Thoracic aorta (tissue), 2 donors: ENCODE data around the gene ASAH2. TPM values are rescaled to one million over a fixed set of nuclear protein-coding genes. Genes with fewer than 3 reads are reported as not detected.

Experiments used
- ATAC-seq: fragments of 150-250 bp; one replicate; pipeline ENCODE4 v1.8.0; 2017; ENCODE audit warnings: low read depth; ENCODE audit not compliant: insufficient number of reproducible peaks, low FRiP score
- DNase-seq: peaks from one replicate; pipeline ENCODE4 v3.0.0-alpha.2; 2020; ENCODE audit warnings: low spot score
- H3K27ac ChIP-seq, 2 donors: fragments of 200-600 bp; sonication (generic); 1 replicate in 1 of 2; 2 replicates in 1 of 2; pipeline ENCODE4 v1.5.1; 2016; ENCODE audit warnings: mild to moderate bottlenecking in 2 of 2, moderate library complexity in 2 of 2
- H3K27me3 ChIP-seq: fragments of 200-600 bp; sonication (generic); replicated peaks from 2 replicates; pipeline ENCODE4 v1.6.0; 2016; ENCODE audit warnings: mild to moderate bottlenecking; ENCODE audit not compliant: insufficient read depth
- H3K36me3 ChIP-seq: fragments of 200-600 bp; sonication (generic); one replicate; pipeline ENCODE4 v1.5.1; 2016
- H3K4me1 ChIP-seq, 2 donors: fragments of 200-600 bp; sonication (generic); 1 replicate in 1 of 2; 2 replicates in 1 of 2; pipeline versions ENCODE4 v1.5.1 to v1.6.0; 2016; ENCODE audit warnings: low read depth in 2 of 2, mild to moderate bottlenecking in 1 of 2; ENCODE audit not compliant: control insufficient read depth in 1 of 2
- H3K4me3 ChIP-seq: fragments of 200-600 bp; sonication (generic); 2 replicates; pipeline ENCODE4 v1.5.1; 2016; ENCODE audit warnings: mild to moderate bottlenecking
- H3K9me3 ChIP-seq: fragments of 200-600 bp; sonication (generic); 2 replicates; pipeline ENCODE4 v1.5.1; 2016
- CTCF ChIP-seq: fragments of 200-600 bp; sonication (generic); IDR thresholded peaks from one replicate; pipeline ENCODE4 v1.5.1; 2019; ENCODE audit warnings: antibody characterized with exemption
- total RNA-seq, 2 donors: library from RNA; depleted of rRNA; stranded (reverse); fragments of >200 nt; gene quantifications; one replicate each; pipeline versions ENCODE4 v1.1.0 to v1.2.3, GENCODE V29; 2016

Gene ASAH2
- total RNA-seq, 2 donors from 2014 or later, result 0.41 to 14.0 TPM

- no peak for DNase-seq
- no peaks in the 10 kb centered on the region for H3K9me3 ChIP-seq
- no peak overlapping the region for H3K4me3 ChIP-seq
- no peaks in the 10 kb centered on the region for H3K27me3 ChIP-seq
- ATAC-seq, result no peak
- H3K36me3 ChIP-seq, result no peaks in the 10 kb centered on the region
- H3K27ac ChIP-seq, result no peak overlapping the region
- peaks cover 0 to 7% of the 10 kb centered on the region in 2 donors for H3K4me1 ChIP-seq
- no peak for TF ChIP-seq CTCF
Measured at GRCh38 chr10:50219200-50219599, 32.1 kb downstream of the ASAH2 start.

DNA sequence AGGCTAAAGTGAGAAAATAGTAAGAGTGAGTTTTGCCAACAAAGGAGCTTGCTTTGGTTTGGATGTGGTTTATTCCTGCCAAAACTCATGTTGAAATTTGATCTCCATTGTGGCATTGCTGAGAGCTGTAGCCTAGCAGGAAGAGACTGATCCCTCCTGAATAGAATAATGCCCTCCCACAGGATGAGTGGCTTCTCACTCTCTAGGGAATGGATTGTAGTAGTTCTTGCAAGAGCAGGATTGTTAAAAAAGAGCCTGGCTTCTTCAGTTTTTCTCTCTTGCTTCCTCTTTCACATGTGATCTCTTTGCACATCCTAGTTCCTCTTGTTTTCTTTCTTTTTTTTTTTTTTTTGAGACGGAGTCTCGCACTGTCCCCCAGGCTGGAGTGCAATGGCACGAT lies 34.4 kb downstream of the ASAH2 start:
- H3K4me1 ChIP-seq, result peaks cover 0 to 7% of the 10 kb centered on the region in 2 donors
- ATAC-seq (no peak), DNase-seq (no peak)
- no peak for TF ChIP-seq CTCF
- no peaks in the 10 kb centered on the region for H3K27me3 ChIP-seq
- no peaks in the 10 kb centered on the region for H3K36me3 ChIP-seq
- H3K9me3 ChIP-seq, result no peaks in the 10 kb centered on the region
- H3K4me3 ChIP-seq, result no peak overlapping the region
- no peak overlapping the region for H3K27ac ChIP-seq

- Histone ChIP-seq H3K36me3 (no peaks in the 10 kb centered on the region), H3K27ac (no peak overlapping the region), H3K27me3 (no peaks in the 10 kb centered on the region), H3K9me3 (no peaks in the 10 kb centered on the region), H3K4me1 (peaks cover 0 to 7% of the 10 kb centered on the region in 2 donors), H3K4me3 (no peak overlapping the region)
- TF ChIP-seq CTCF, result no peak
- ATAC-seq (no peak), DNase-seq (no peak)
Measured at GRCh38 chr10:50216418-50216817, 34.9 kb downstream of the ASAH2 start.

GRCh38 chr10:50211670-50212069 lies 39.6 kb downstream of the ASAH2 start:
- H3K4me3 ChIP-seq, result no peak overlapping the region
- TF ChIP-seq CTCF, result no peak
- H3K4me1 ChIP-seq, result peaks cover 0 to 3% of the 10 kb centered on the region in 2 donors
- no peak for DNase-seq
- H3K27me3 ChIP-seq, result no peaks in the 10 kb centered on the region
- H3K9me3 ChIP-seq, result no peaks in the 10 kb centered on the region
- no peak overlapping the region for H3K27ac ChIP-seq
- no peak for ATAC-seq
- no peaks in the 10 kb centered on the region for H3K36me3 ChIP-seq

DNA sequence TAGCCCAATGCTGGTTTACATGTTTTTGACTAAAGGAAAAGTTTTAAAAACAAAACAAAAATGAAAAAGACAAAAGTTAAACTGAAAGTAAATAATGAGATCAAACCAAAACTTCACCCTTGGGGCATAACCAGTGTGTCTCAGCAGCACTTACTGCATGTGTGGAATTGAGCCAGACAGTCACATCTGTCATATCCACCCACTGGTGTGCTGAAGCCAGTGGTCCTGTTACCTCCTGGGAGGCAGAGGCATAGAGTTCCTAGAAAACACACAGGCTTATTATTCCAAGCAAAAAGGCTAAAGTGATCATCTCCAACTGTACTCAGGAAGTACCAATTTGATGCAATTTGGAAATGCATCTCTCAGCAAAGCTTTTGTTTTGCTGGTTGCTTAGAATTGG lies 40.4 kb downstream of the ASAH2 start:
- Histone ChIP-seq H3K27ac (no peak overlapping the region), H3K9me3 (no peaks in the 10 kb centered on the region), H3K4me1 (no peaks in the 10 kb centered on the region), H3K36me3 (no peaks in the 10 kb centered on the region), H3K27me3 (no peaks in the 10 kb centered on the region), H3K4me3 (no peak overlapping the region)
- TF ChIP-seq CTCF, result no peak
- DNase-seq (no peak), ATAC-seq (no peak)

Other genes with a start within 250 kb of the ASAH2 start
- gene WASHC2A, start 183.6 kb downstream of the ASAH2 start, total RNA-seq, result 10 to 100 TPM; 32.2 to 33.7 TPM